ENCODE measurements around the gene LMX1B.
A peak's percentile ranks its signal among the peaks of the same experiment; 100 is the strongest.

LMX1B gene

GRCh38 chr9:126604059-126605055, 9.4 kb upstream of the LMX1B start:
- no peak for DNase-seq (ENCODE audit: low read depth in 2 of 2)

GRCh38 chr9:126605792-126606482, 7.8 kb upstream of the LMX1B start:
- no peak for DNase-seq (ENCODE audit: low read depth in 2 of 2)

GRCh38 chr9:126606483-126606870, 7.3 kb upstream of the LMX1B start:
- no peak for DNase-seq (ENCODE audit: low read depth in 2 of 2)

- no peak for DNase-seq (ENCODE audit: low read depth in 2 of 2)
Measured at GRCh38 chr9:126607086-126607485, 6.6 kb upstream of the LMX1B start.

- DNase-seq (ENCODE audit: low read depth in 2 of 2), result no peak
Measured at GRCh38 chr9:126607731-126608130, 6.0 kb upstream of the LMX1B start.

GRCh38 chr9:126608551-126608950, 5.2 kb upstream of the LMX1B start:
- DNase-seq (ENCODE audit: low read depth in 2 of 2), result no peak

- no peak for DNase-seq (ENCODE audit: low read depth in 2 of 2)
Measured at GRCh38 chr9:126609191-126609590, 4.5 kb upstream of the LMX1B start.

GRCh38 chr9:126609711-126610388, 3.9 kb upstream of the LMX1B start:
- no peak for DNase-seq (ENCODE audit: low read depth in 2 of 2)

GRCh38 chr9:126611193-126611591, 2.5 kb upstream of the LMX1B start:
- no peak for DNase-seq (ENCODE audit: low read depth in 2 of 2)

GRCh38 chr9:126611592-126612325, 2.0 kb upstream of the LMX1B start:
- DNase-seq (ENCODE audit: low read depth in 2 of 2), result peak; percentile 33 to 51

GRCh38 chr9:126612326-126612812, 1.4 kb upstream of the LMX1B start:
- DNase-seq (ENCODE audit: low read depth in 2 of 2), result no peak

GRCh38 chr9:126612813-126613641, 701 bp upstream of the LMX1B start:
- DNase-seq (ENCODE audit: low read depth in 2 of 2), result no peak

- DNase-seq (ENCODE audit: low read depth in 2 of 2), result no peak
Measured at GRCh38 chr9:126614088-126614454, 343 bp downstream of the LMX1B start.

GRCh38 chr9:126614455-126615244, 922 bp downstream of the LMX1B start:
- DNase-seq (ENCODE audit: low read depth in 2 of 2), result no peak

GRCh38 chr9:126615245-126615790, 1.6 kb downstream of the LMX1B start:
- DNase-seq (ENCODE audit: low read depth in 2 of 2), result no peak

GRCh38 chr9:126615791-126616447, 2.2 kb downstream of the LMX1B start:
- no peak for DNase-seq (ENCODE audit: low read depth in 2 of 2)

GRCh38 chr9:126616521-126616976, 2.8 kb downstream of the LMX1B start:
- DNase-seq (ENCODE audit: low read depth in 2 of 2), result no peak

- no peak for DNase-seq (ENCODE audit: low read depth in 2 of 2)
Measured at GRCh38 chr9:126617003-126617822, 3.5 kb downstream of the LMX1B start.

All from stimulated activated CD8-positive, alpha-beta memory T cell treated with anti-CD3 and anti-CD28 coated beads, Interleukin-7, amount 100 ng/mL, for 4 hours (primary cell).